Gastroesophageal sphincter (tissue), 3 donors: ENCODE results near the gene GJA8.

Experiments used
- CTCF ChIP-seq, 4 experiments: fragments of 200-600 bp in 2 of 4; fragments of 450-650 bp in 2 of 4; sonication (generic) in 1 of 4; IDR thresholded peaks; one replicate each; pipeline ENCODE4 v1.5.1; 2017 to 2019; ENCODE audit warnings: antibody characterized with exemption in 4 of 4, mild to moderate bottlenecking in 2 of 4, moderate library complexity in 2 of 4
- EP300 ChIP-seq: sonication (generic); formaldehyde crosslinking; IDR thresholded peaks from one replicate; pipeline ENCODE4 v1.6.1; 2017; ENCODE audit warnings: antibody characterized with exemption, mild to moderate bottlenecking
- POLR2A ChIP-seq, 2 donors: fragments of 450-650 bp; IDR thresholded peaks; one replicate each; pipeline ENCODE4 v1.6.1; 2017; ENCODE audit warnings: antibody characterized with exemption in 2 of 2, mild to moderate bottlenecking in 2 of 2, moderate library complexity in 1 of 2
- POLR2AphosphoS5 ChIP-seq: sonication (generic); formaldehyde crosslinking; IDR thresholded peaks from one replicate; pipeline ENCODE4 v1.6.1; 2017; ENCODE audit warnings: antibody characterized with exemption

- TF ChIP-seq POLR2AphosphoS5 (no peak), CTCF (IDR thresholded peaks at IDR 0.05) (no peak), POLR2A (IDR thresholded peaks at IDR 0.05) (no peak), EP300 (no peak)
Measured at GRCh38 chr1:147882535-147882934, 20.1 kb upstream of the GJA8 start.
